Measurements from ENCODE around the gene SNAP47.

DNA sequence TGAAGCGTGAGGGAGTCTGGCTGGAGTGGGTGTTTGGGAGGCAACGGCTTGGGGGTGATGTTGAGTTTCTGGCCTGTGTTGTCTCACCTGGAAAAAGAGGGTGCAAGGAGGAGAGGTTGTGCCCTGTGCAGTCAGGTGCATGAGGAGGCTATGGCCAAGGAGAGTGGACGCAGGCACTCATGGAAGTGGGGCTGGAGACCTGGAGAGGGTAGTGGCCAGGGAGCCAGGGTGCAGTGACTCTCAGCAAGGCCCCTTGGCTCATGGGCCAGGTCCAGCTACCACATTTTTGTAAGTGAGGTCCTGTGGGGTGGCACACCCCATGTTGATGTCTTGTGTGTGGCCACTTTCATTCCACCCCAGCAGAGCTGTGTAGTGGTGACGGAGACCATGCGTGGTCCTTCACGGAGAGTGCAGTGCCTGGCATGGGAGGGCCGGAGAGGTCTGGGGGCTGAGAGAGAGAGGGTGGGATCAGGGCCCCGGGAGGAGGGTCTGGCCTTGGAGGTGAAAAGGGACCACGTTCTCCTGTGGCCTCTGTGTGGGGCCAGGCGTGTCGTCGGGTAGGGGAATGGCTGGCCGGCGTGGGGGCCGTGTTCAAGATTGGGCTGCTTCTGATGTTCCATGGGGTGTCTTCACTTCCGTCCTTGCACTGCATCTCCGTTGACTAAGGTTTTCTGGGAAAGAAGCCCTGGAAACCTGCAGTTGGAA lies 6.1 kb downstream of the SNAP47 start:
- no peak for TF ChIP-seq POLR2A (IDR thresholded peaks at IDR 0.05)
- no peak for TF ChIP-seq CTCF (IDR thresholded peaks at IDR 0.05)

Measured in prostate gland (tissue), 2 donors.